Memory B cell (primary cell): Measurements from ENCODE around the gene FAM219A.
"Not testable (repeated sequence)": the region's sequence is repeated elsewhere in the genome, so short reads cannot be mapped to it uniquely, and the experiment has no call there.

Experiments
- ATAC-seq: fragments of 150-1000 bp; cut with Tn5 transposase; 2 replicates; pipeline ENCODE4 v1.10.0; 2021; ENCODE audit warnings: low read depth, mild to moderate bottlenecking, moderate library complexity
- DNase-seq, 2 donors: peaks; one replicate each; pipeline ENCODE4 v3.0.0; 2022; ENCODE audit warnings: low spot score in 2 of 2
- H3K27ac Mint-ChIP-seq: one replicate; pipeline ENCODE4 v1.8.0; 2022; ENCODE audit warnings: mild to moderate bottlenecking, moderate library complexity, mixed read lengths
- H3K27me3 Mint-ChIP-seq: one replicate; pipeline ENCODE4 v1.8.0; 2022; ENCODE audit warnings: mixed read lengths
- H3K36me3 Mint-ChIP-seq: one replicate; pipeline ENCODE4 v1.8.0; 2022; ENCODE audit warnings: mild to moderate bottlenecking, mixed read lengths
- H3K4me1 Mint-ChIP-seq: one replicate; pipeline ENCODE4 v1.8.0; 2022; ENCODE audit warnings: mixed read lengths
- H3K4me3 Mint-ChIP-seq: one replicate; pipeline ENCODE4 v1.8.0; 2022; ENCODE audit warnings: mild to moderate bottlenecking, moderate library complexity, mixed read lengths
- H3K9me3 Mint-ChIP-seq: one replicate; pipeline ENCODE4 v1.8.0; 2022; ENCODE audit warnings: mixed read lengths

Gene FAM219A

DNA sequence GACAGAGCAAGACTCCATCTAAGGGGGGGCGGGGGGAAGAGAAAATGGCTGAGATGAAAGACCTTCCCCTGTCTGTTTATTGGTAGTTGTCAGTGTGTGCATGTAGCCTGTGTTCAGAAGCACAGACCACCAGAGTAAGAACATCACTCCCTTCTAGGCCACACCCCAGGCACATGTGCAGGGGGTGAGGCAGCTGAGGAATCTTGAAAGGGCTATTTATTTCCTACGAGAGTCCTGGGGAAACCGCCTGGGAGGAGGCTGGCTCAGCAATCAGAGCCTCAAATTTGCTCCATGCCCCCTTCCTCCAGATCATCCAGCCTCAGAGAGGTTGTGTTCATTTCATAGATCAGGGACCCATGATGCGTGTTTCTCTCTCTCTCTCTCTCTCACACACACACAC, 88.7 kb downstream of the FAM219A start:
- Mint-ChIP-seq H3K36me3 (peaks cover 13% of the 10 kb centered on the region), H3K27ac (no peak overlapping the region), H3K4me1 (no peaks in the 10 kb centered on the region), H3K27me3 (no peaks in the 10 kb centered on the region), H3K9me3 (peaks cover 4% of the 10 kb centered on the region), H3K4me3 (no peak overlapping the region)
- DNase-seq = no peak
- ATAC-seq = no peak

DNA sequence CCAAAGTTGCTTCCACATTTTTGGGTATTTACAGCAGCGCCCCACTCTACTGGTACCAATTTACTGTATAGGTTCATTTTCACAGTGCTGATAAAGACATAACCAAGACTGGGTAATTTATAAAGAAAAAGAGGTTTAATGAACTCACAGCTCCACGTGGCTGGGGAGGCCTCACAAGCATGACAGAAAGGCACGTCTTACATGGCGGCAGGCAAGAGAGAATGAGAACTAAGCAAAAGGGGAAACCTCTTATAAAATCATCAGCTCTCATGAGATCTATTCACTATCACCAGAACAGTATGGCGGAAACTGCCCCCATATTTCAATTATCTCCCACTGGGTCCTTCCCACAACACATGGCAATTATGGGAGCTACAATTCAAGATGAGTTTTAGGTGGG, 89.6 kb downstream of the FAM219A start:
- peaks cover 13% of the 10 kb centered on the region for H3K36me3 Mint-ChIP-seq
- not testable (repeated sequence) for H3K27me3 Mint-ChIP-seq, H3K4me1 Mint-ChIP-seq, ATAC-seq, DNase-seq, H3K9me3 Mint-ChIP-seq, H3K27ac Mint-ChIP-seq, H3K4me3 Mint-ChIP-seq

GRCh38 chr9:34367751-34368410, 90.5 kb downstream of the FAM219A start:
- ATAC-seq, DNase-seq, H3K4me3 Mint-ChIP-seq, H3K27me3 Mint-ChIP-seq, H3K27ac Mint-ChIP-seq, H3K9me3 Mint-ChIP-seq, H3K4me1 Mint-ChIP-seq: not testable (repeated sequence)
- H3K36me3 Mint-ChIP-seq = peaks cover 13% of the 10 kb centered on the region

DNA sequence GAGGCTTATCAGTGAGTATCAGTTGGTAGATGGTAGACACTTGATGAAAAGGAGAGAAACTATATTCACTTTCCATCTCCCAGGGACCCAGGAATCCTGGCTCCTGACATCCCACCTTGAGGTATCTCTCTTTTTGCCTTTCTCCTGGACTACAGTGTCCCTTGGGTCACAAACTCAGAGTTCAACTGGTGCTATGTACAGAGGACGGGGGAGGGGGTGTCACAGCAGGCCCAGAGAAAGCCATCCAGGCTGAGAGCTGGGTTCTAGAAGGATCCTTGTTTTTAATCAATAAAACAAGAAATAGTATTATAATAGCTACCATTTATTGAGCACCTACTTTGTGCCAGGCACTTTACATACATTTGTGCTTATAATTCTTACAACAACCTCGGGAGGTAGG, 92.0 kb downstream of the FAM219A start:
- peaks cover 4% of the 10 kb centered on the region for H3K9me3 Mint-ChIP-seq
- H3K4me1 Mint-ChIP-seq = no peaks in the 10 kb centered on the region
- no peak for ATAC-seq
- no peak overlapping the region for H3K27ac Mint-ChIP-seq
- H3K36me3 Mint-ChIP-seq = peaks cover 15% of the 10 kb centered on the region
- no peak overlapping the region for H3K4me3 Mint-ChIP-seq
- DNase-seq = no peak
- H3K27me3 Mint-ChIP-seq = no peaks in the 10 kb centered on the region

- Mint-ChIP-seq H3K36me3 (peaks cover 15% of the 10 kb centered on the region), H3K27ac (no peak overlapping the region), H3K9me3 (peaks cover 4% of the 10 kb centered on the region), H3K4me3 (no peak overlapping the region), H3K4me1 (no peaks in the 10 kb centered on the region), H3K27me3 (no peaks in the 10 kb centered on the region)
- DNase-seq (no peak), ATAC-seq (no peak)
Measured at GRCh38 chr9:34365282-34365681, 93.1 kb downstream of the FAM219A start.

DNA sequence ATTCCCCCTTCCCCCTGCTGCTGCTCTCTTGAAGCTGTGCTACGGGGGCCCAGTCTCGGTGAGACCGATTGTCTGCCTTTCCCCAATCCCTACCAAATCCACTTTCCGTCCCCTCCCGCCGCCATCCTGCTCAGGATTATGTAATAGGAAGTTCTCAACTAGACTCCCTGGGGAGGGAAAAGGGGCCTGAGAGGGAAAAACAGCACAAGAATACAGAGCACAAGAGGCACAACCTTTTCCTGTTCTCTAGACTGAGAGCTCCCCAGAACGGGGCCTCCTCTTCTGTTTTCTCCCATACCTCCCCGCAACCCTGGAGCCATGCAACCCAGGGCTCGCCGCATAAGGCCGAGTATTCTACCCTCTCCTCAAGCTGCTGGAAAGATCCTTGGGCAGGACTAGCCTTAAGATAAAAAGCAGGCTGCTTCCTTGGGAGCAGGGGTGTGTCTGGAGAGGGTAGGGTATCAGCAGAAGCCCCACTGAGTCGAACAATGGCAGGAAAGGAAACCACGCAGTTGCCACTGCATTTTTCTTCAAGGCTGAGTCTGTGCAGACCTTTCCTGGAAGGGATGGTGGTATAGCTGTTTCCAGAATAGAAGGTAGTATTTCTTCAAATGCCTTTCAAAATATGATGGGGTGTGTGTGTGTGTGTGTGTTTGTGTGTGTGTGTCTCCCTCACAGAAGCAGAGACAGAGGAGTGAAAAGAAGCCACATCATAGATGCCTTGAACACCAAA, 94.6 kb downstream of the FAM219A start:
- no peak for ATAC-seq
- no peak for DNase-seq
- H3K4me3 Mint-ChIP-seq = no peak overlapping the region

GRCh38 chr9:34362614-34363214, 95.7 kb downstream of the FAM219A start:
- ATAC-seq = no peak
- Mint-ChIP-seq H3K9me3 (peaks cover 9% of the 10 kb centered on the region), H3K4me3 (no peak overlapping the region), H3K27ac (no peak overlapping the region), H3K4me1 (no peaks in the 10 kb centered on the region), H3K36me3 (peaks cover 11% of the 10 kb centered on the region), H3K27me3 (no peaks in the 10 kb centered on the region)
- DNase-seq = no peak

More for the DNA sequence above, 94.6 kb downstream of the FAM219A start:
- H3K27me3 Mint-ChIP-seq = no peaks in the 10 kb centered on the region
- peaks cover 4% of the 10 kb centered on the region for H3K9me3 Mint-ChIP-seq
- no peak overlapping the region for H3K27ac Mint-ChIP-seq
- H3K4me1 Mint-ChIP-seq = no peaks in the 10 kb centered on the region
- peaks cover 13% of the 10 kb centered on the region for H3K36me3 Mint-ChIP-seq

- not testable (repeated sequence) for DNase-seq, ATAC-seq, H3K27me3 Mint-ChIP-seq, H3K27ac Mint-ChIP-seq, H3K4me3 Mint-ChIP-seq, H3K4me1 Mint-ChIP-seq
- Mint-ChIP-seq H3K36me3 (peaks cover 18% of the 10 kb centered on the region), H3K9me3 (peaks cover 10% of the 10 kb centered on the region)
Measured at GRCh38 chr9:34352957-34353356, 105.4 kb downstream of the FAM219A start.

- DNase-seq, H3K4me3 Mint-ChIP-seq, H3K27me3 Mint-ChIP-seq, H3K27ac Mint-ChIP-seq, H3K9me3 Mint-ChIP-seq, ATAC-seq, H3K4me1 Mint-ChIP-seq: not testable (repeated sequence)
- peaks cover 18% of the 10 kb centered on the region for H3K36me3 Mint-ChIP-seq
Measured at GRCh38 chr9:34352122-34352652, 106.2 kb downstream of the FAM219A start.

DNA sequence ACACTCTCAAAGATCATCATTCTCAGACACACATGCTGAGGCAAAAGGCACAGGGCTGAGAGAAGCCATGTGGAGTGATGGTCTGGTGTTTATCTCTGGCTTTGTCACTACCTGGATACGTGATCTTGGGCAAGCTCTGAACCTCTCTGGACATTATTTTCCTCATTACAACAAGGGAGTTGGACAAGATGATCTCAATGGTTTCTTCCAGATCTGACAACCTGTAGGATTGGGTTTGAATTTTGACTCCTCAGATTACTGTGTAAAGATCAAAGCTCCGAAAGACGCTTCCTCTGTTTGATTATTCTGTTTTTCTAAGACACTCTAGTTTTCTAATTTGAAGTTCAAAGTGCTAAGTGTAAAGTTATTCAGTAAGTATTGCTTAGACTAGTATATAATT, 109.0 kb downstream of the FAM219A start:
- no peaks in the 10 kb centered on the region for H3K4me1 Mint-ChIP-seq
- peaks cover 12% of the 10 kb centered on the region for H3K36me3 Mint-ChIP-seq
- H3K27ac Mint-ChIP-seq = no peak overlapping the region
- DNase-seq (no peak), ATAC-seq (no peak)
- no peaks in the 10 kb centered on the region for H3K27me3 Mint-ChIP-seq
- H3K9me3 Mint-ChIP-seq = no peaks in the 10 kb centered on the region
- H3K4me3 Mint-ChIP-seq = no peak overlapping the region
